CD4-positive, alpha-beta T cell treated with Interleukin-17A for 1 hour (primary cell): ENCODE results near the gene AADAT.
"Not testable (repeated sequence)": the region's sequence is repeated elsewhere in the genome, so short reads cannot be mapped to it uniquely, and the experiment has no call there.

ENCODE experiments used
- DNase-seq: peaks from one replicate; pipeline ENCODE4 v3.0.0-alpha.2; 2020

AADAT gene

DNA sequence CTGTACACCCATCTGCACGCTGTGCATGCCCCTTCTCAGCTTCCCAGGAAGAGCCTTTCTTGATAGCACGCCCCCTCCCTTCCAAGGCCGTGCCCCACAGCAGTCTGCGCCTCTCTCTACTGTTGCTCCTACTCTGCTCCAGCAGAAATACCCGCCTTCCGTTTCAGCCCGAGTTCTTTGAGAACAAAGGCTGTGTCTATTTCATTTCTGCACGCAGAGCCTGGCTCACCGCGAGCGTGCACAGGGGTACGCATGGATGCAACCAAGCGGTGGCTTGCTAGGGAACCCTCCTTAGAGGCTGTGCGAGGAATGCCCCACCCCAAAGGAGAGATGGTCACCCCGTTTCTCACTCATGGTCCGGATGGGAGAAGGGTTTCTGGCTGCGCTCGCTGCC is 485 bp downstream of the AADAT start:
- DNase-seq = no peak

GRCh38 chr4:170088716-170089115 is 1.0 kb downstream of the AADAT start:
- DNase-seq = no peak

- no peak for DNase-seq
Measured at GRCh38 chr4:170087163-170087700, 2.5 kb downstream of the AADAT start.

DNA sequence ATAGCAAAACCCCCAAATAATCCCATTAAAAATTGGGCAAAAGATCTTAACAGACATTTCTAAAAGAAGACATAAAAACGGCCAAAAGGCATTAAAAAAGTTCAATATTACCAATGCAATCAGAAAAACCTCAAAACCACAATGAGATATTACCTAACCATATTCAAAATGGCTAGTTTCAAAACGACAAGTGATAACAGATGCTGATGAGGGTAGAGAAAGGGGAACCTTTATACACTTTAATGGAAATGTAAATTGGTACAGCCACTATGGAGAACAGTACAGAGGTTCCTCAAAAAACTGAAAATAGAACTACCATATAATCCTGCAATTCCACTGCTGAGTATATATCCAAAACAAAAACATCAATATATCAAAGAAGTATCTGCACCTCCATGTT is 6.2 kb downstream of the AADAT start:
- no peak for DNase-seq

GRCh38 chr4:170080496-170080895 is 9.3 kb downstream of the AADAT start:
- no peak for DNase-seq

- no peak for DNase-seq
Measured at GRCh38 chr4:170079981-170080380, 9.8 kb downstream of the AADAT start.

GRCh38 chr4:170071196-170071595 is 18.6 kb downstream of the AADAT start:
- DNase-seq = no peak

DNA sequence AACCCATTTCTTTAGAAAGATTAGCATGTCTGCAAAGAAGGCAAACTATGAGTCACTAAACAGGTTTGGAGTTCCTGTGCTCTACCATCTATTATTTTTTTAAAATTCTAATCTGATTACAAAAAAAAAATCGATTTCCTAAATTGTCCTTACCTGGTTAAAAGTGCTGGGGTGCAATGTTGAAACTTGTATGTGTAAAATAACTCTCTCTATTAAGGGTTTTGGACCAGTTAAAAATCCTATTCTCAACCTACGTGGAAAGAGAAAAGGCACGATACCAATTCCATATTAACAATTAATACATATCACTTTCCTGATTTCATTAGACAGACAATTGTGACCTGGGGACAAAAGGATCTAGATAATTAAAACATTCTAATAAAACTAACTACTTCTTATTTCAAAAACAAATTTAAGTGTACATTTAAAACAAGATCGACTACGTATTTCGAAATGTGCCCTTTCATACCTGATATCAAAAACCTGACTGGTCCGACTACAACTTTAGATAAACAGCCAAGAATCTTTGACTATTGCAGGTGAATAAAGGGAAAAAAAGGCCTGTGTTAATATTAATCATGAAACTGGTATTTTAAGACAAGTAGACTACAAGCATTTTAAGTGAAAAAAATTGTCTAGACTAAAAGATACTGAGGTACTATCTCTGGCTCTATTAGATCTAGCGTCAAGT is 21.2 kb downstream of the AADAT start:
- no peak for DNase-seq

- no peak for DNase-seq
Measured at GRCh38 chr4:170059421-170059820, 30.3 kb downstream of the AADAT start.

- DNase-seq = no peak
Measured at GRCh38 chr4:170058826-170059225, 30.9 kb downstream of the AADAT start.

- no peak for DNase-seq
Measured at GRCh38 chr4:170057866-170058265, 31.9 kb downstream of the AADAT start.

DNA sequence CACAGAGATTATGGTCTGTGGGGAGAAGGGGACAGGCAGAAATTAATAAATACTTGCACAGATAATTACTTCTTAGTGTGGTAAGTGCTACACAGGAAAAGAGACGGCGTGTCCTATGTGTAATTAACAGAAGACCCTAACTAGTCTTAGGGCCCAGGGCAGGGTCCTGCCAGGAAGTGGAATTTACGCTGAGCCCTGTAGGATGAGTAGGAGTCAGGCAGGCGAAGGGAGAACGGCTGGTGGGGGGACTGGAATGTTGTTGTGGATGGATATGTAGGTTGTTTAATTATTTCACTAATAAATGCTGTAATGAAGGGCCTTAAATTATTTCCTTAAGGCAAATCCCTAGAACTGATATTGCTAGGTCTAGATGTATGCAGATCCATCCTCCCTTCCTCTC is 36.8 kb downstream of the AADAT start:
- DNase-seq = no peak

DNA sequence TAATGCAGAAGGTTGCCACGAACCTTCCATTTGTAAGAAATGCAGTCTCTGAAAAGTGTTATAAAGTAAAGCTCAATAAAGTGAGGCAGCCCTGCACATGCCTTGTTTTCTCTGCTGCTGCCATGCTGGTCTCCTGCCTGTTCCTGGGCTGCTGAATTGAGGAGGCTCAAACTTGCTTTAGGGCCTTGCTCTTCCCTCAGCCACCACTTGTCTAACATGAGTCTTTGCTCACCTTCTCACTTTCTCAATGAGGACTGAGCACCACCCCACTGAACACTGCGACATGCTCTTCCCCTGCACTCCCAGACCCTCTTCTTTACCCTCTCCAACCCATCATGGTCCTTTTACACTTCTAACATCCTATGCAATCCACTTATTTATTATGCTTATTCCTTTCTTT is 38.4 kb downstream of the AADAT start:
- DNase-seq = no peak

GRCh38 chr4:170049766-170050165 is 40.0 kb downstream of the AADAT start:
- no peak for DNase-seq

GRCh38 chr4:170047771-170048354 is 41.9 kb downstream of the AADAT start:
- DNase-seq = peak; percentile 71

DNA sequence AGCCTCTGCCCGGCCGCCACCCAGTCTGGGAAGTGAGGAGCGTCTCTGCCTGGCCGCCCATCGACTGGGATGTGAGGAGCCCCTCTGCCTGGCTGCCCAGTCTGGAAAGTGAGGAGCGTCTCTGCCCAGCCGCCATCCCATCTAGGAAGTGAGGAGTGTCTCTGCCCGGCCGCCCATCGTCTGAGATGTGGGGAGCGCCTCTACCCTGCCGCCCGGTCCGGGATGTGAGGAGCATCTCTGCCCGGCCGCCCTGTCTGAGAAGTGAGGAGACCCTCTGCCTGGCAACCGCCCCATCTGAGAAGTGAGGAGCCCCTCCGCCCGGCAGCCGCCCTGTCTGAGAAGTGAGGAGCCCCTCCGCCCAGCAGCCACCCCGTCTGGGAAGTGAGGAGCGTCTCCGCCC is 43.6 kb downstream of the AADAT start:
- not testable (repeated sequence) for DNase-seq

DNA sequence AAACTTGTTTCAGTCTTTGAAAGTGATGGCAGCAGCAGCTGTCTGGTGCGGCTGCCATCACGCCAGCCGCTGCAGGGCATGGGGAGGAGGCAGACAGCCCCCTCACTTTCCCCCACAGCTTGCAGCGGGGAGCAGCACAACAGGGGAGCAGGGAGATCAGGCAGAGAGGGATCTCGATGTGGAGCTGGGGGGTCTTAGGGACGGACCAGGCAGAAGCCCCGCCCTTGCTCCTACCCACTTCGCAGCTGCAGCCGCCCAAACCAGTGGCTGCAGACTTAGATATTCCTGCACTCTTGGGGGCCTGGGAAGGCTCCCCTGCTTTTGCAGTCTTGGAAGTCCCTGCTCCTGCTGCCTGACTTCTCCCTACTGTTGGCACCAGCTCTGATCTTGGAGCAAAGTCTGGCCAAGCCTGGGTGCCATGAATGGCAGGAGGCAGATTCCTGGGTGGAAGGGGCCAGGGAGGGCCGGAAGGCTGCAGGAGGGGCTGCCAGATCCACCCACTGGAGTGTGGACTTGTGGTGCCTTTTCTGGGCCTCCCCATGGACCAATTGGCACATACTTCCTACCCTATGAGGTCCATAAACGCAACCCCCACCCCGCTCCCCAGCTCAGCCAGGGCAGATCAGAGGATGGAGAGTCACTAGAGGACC is 49.6 kb downstream of the AADAT start:
- no peak for DNase-seq

- DNase-seq = no peak
Measured at GRCh38 chr4:170038769-170039168, 51.0 kb downstream of the AADAT start.

GRCh38 chr4:170038232-170038631 is 51.5 kb downstream of the AADAT start:
- no peak for DNase-seq

- DNase-seq = no peak
Measured at GRCh38 chr4:170037481-170037880, 52.3 kb downstream of the AADAT start.

DNA sequence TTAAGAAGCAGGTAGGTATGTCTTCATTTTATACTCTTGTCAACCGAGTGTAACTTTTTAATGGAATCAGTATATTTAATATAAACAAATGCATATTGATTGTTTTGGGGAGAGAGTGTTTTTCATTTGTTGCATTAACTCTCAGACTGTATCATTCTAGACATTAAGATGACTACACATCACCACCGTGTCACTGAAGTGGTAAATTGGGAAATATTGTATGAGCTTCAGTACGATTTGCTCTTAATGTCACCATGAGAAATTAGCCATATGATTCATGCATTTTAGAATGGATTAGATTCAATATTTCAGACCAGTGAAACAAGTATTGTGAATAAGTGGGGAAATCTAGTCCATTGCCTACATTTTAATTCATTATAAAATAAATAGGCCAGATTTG is 53.9 kb downstream of the AADAT start:
- no peak for DNase-seq

- DNase-seq = no peak
Measured at GRCh38 chr4:170035231-170035630, 54.5 kb downstream of the AADAT start.

DNA sequence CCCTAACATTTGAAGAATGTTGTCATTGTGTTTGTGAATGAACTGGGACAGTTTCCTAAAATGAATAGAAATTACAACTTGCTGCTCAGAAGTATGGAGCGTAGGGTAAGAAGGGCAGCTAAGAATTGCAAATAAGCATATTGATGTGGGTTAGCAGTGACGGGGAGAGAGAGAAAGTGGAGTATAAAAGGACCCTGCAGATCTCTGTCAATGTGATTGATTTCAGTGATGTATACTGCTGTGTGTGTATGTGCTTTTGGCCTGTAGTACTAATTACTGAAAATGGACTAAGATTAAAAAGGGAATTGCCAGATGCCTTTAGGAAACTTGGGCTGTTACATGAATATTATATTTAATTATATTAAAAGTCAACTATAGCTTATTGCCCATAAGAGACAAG is 55.8 kb downstream of the AADAT start:
- DNase-seq = no peak

GRCh38 chr4:170030121-170030520 is 59.6 kb downstream of the AADAT start:
- DNase-seq = no peak
